HG02943 (cell line): ENCODE results near the gene URB1.

Experiments used
- ATAC-seq: cut with Tn5 transposase; IDR thresholded peaks from one replicate; pipeline ENCODE4 v1.9.1; 2021; ENCODE audit warnings: mild to moderate bottlenecking, low read depth, moderate library complexity; ENCODE audit not compliant: unreplicated experiment

The URB1 gene

GRCh38 chr21:32347977-32348376 lies 44.8 kb downstream of the URB1 start:
- ATAC-seq, result no peak

- ATAC-seq, result no peak
These were observed 45.5 kb downstream of the URB1 start for GRCh38 chr21:32347351-32347750.

- ATAC-seq, result no peak
These were observed 45.9 kb downstream of the URB1 start for GRCh38 chr21:32346951-32347350.

- no peak for ATAC-seq
These were observed 51.7 kb downstream of the URB1 start for GRCh38 chr21:32340863-32341848.

GRCh38 chr21:32338209-32338921 lies 54.4 kb downstream of the URB1 start:
- no peak for ATAC-seq

GRCh38 chr21:32337206-32337605 lies 55.6 kb downstream of the URB1 start:
- no peak for ATAC-seq

GRCh38 chr21:32336711-32337110 lies 56.1 kb downstream of the URB1 start:
- no peak for ATAC-seq

- no peak for ATAC-seq
These were observed 56.9 kb downstream of the URB1 start for GRCh38 chr21:32335601-32336575.

GRCh38 chr21:32334980-32335531 lies 57.8 kb downstream of the URB1 start:
- no peak for ATAC-seq

- ATAC-seq, result no peak
These were observed 58.7 kb downstream of the URB1 start for GRCh38 chr21:32333953-32334673.

GRCh38 chr21:32332463-32332951 lies 60.3 kb downstream of the URB1 start:
- no peak for ATAC-seq

- no peak for ATAC-seq
These were observed 61.1 kb downstream of the URB1 start for GRCh38 chr21:32331444-32332305.

- no peak for ATAC-seq
These were observed 62.0 kb downstream of the URB1 start for GRCh38 chr21:32330784-32331311.

GRCh38 chr21:32329776-32330175 lies 63.0 kb downstream of the URB1 start:
- ATAC-seq, result no peak

GRCh38 chr21:32329331-32329730 lies 63.5 kb downstream of the URB1 start:
- no peak for ATAC-seq

- ATAC-seq, result no peak
These were observed 64.2 kb downstream of the URB1 start for GRCh38 chr21:32328595-32328994.

GRCh38 chr21:32325706-32326105 lies 67.1 kb downstream of the URB1 start:
- no peak for ATAC-seq

- ATAC-seq, result no peak
These were observed 70.1 kb downstream of the URB1 start for GRCh38 chr21:32322676-32323075.
